ENCODE data around the gene MUC3A.

DNA sequence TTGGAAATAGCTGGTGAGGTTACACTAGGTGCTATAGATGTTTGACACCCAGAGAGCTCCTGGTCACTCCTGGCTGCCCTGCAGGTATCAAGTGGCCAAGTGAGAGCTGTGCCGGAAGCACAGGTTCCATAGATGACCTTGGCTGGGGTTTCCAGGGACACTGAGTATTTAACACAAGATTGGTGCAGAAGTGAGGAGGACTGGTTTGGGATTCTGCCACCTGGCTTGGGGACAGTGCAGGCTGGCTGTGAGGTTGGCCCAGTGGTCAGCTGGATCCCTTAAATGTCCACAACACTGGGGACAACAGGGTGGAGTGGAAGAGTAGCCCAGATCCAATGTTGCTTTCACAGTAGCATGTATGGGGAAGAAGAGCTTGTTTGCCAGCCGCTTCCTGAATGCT, 48.4 kb upstream of the MUC3A start:
- no peak for TF ChIP-seq POLR2AphosphoS5 (IDR thresholded peaks at IDR 0.05)
- TF ChIP-seq, protein P1, sequence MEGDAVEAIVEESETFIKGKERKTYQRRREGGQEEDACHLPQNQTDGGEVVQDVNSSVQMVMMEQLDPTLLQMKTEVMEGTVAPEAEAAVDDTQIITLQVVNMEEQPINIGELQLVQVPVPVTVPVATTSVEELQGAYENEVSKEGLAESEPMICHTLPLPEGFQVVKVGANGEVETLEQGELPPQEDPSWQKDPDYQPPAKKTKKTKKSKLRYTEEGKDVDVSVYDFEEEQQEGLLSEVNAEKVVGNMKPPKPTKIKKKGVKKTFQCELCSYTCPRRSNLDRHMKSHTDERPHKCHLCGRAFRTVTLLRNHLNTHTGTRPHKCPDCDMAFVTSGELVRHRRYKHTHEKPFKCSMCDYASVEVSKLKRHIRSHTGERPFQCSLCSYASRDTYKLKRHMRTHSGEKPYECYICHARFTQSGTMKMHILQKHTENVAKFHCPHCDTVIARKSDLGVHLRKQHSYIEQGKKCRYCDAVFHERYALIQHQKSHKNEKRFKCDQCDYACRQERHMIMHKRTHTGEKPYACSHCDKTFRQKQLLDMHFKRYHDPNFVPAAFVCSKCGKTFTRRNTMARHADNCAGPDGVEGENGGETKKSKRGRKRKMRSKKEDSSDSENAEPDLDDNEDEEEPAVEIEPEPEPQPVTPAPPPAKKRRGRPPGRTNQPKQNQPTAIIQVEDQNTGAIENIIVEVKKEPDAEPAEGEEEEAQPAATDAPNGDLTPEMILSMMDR (IDR thresholded peaks at IDR 0.05): no peak
- TF ChIP-seq POLR2A (IDR thresholded peaks at IDR 0.05; ENCODE audit: low read depth): no peak

Measured in esophagus muscularis mucosa (tissue), 3 donors.